D341Med (cell line): Measurements from ENCODE around the gene GJC2.
A peak's percentile ranks its signal among the peaks of the same experiment; 100 is the strongest.

Experiments used
- DNase-seq: peaks from one replicate; pipeline ENCODE4 v3.0.0; 2012; ENCODE audit warnings: low spot score

Gene GJC2

GRCh38 chr1:228158151-228159007 lies 8.6 kb downstream of the GJC2 start:
- no peak for DNase-seq

GRCh38 chr1:228159008-228159665 lies 9.4 kb downstream of the GJC2 start:
- DNase-seq = no peak

GRCh38 chr1:228160201-228160761 lies 10.6 kb downstream of the GJC2 start:
- DNase-seq = no peak

- DNase-seq = peak; percentile 68
These were observed 11.6 kb downstream of the GJC2 start for GRCh38 chr1:228161362-228161761.

- DNase-seq = no peak
These were observed 12.1 kb downstream of the GJC2 start for GRCh38 chr1:228161866-228162265.

- DNase-seq = no peak
These were observed 12.7 kb downstream of the GJC2 start for GRCh38 chr1:228162286-228163006.

- no peak for DNase-seq
These were observed 13.4 kb downstream of the GJC2 start for GRCh38 chr1:228163007-228163753.

GRCh38 chr1:228163776-228164519 lies 14.2 kb downstream of the GJC2 start:
- DNase-seq = no peak

- no peak for DNase-seq
These were observed 15.0 kb downstream of the GJC2 start for GRCh38 chr1:228164561-228165371.

GRCh38 chr1:228165372-228166169 lies 15.8 kb downstream of the GJC2 start, which contains the start of gene IBA57:
TSS of gene IBA57 (plus strand) at chr1:228165804. CDS start at chr1:228165817, 13 bp downstream.
- DNase-seq = peak; percentile 99

GRCh38 chr1:228166170-228166936 lies 16.6 kb downstream of the GJC2 start:
- peak; percentile 77 for DNase-seq

GRCh38 chr1:228168563-228169270 lies 19.0 kb downstream of the GJC2 start:
- DNase-seq = no peak

- no peak for DNase-seq
These were observed 19.6 kb downstream of the GJC2 start for GRCh38 chr1:228169345-228169744.

- DNase-seq = no peak
These were observed 20.9 kb downstream of the GJC2 start for GRCh38 chr1:228170666-228171065.

GRCh38 chr1:228171221-228171891 lies 21.6 kb downstream of the GJC2 start:
- no peak for DNase-seq

GRCh38 chr1:228172591-228173527 lies 23.1 kb downstream of the GJC2 start:
- no peak for DNase-seq
